Measurements from ENCODE around the gene GTF3C4. TPM values are rescaled to one million over a fixed set of nuclear protein-coding genes. Genes with fewer than 3 reads are reported as not detected.

The GTF3C4 gene, protein sequence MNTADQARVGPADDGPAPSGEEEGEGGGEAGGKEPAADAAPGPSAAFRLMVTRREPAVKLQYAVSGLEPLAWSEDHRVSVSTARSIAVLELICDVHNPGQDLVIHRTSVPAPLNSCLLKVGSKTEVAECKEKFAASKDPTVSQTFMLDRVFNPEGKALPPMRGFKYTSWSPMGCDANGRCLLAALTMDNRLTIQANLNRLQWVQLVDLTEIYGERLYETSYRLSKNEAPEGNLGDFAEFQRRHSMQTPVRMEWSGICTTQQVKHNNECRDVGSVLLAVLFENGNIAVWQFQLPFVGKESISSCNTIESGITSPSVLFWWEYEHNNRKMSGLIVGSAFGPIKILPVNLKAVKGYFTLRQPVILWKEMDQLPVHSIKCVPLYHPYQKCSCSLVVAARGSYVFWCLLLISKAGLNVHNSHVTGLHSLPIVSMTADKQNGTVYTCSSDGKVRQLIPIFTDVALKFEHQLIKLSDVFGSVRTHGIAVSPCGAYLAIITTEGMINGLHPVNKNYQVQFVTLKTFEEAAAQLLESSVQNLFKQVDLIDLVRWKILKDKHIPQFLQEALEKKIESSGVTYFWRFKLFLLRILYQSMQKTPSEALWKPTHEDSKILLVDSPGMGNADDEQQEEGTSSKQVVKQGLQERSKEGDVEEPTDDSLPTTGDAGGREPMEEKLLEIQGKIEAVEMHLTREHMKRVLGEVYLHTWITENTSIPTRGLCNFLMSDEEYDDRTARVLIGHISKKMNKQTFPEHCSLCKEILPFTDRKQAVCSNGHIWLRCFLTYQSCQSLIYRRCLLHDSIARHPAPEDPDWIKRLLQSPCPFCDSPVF
- total RNA-seq = 10 to 100 TPM; 12.7 to 13.5 TPM

DNA sequence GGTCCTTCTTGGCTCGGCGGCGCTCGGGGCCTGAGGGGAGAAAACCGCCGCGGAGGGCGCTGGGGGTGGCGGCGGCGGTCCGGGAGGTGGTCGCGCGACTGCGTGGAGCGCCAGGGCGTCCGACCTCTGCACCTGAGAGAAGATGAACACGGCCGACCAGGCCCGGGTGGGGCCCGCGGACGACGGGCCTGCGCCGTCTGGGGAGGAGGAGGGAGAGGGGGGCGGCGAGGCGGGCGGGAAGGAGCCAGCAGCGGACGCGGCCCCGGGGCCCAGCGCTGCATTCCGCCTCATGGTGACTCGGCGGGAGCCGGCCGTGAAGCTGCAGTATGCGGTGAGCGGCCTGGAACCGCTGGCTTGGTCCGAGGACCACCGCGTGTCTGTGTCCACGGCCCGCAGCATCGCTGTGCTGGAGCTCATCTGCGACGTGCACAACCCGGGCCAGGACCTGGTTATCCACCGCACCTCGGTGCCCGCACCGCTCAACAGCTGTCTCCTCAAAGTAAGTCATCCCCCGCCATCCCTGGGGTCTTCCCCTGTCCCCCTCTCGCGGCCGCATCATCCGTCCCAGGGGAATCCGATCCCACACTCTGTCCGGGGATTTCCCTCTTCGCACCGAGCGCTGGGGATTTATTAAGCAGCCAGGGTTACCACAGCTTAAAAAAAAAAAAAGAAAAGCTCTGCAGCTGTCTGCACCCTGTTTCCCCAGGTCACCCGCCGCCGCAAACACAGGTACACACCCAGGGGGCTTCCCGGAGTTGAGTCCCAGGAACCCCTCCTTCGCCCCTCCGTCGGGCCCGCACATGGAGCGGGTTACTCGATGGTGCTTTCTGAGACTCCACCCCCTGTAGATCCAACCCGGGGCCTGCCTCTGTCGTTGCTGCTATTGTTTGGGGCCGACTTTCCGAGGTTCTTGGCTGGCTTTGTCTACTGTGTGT is at the start of gene GTF3C4:
Gene GTF3C4, plus strand, starts transcription at position 8 of the 935 bp plus-strand sequence. Its CDS starts 135 bp downstream, at position 143.
- peak within 1 kb of the TSS; percentile 92 for H3K27ac Mint-ChIP-seq
- peaks cover 16% of the 10 kb centered on the region for H3K36me3 Mint-ChIP-seq (ENCODE audit: low read depth)
- H3K9me3 Mint-ChIP-seq = no peaks in the 10 kb centered on the region
- POLR2A ChIA-PET = interaction anchor here (0.6 kb wide), 1 partner anchor 99 kb away, joined by 3 read pairs; no protein-coding TSS in a partner anchor
- CTCF ChIA-PET = interaction anchor here (0.8 to 2.3 kb wide), 6 partner anchors 10 to 677 kb away, joined by 3 to 12 read pairs (median 4); partner anchors contain the start of genes MED22 and RPL7A
- no peaks in the 10 kb centered on the region for H3K27me3 Mint-ChIP-seq
- peaks cover 50% of the 10 kb centered on the region for H3K4me1 Mint-ChIP-seq
- peak within 1 kb of the TSS; percentile 88 for H3K4me3 Mint-ChIP-seq
- DNase-seq = peak; percentile 34

DNA sequence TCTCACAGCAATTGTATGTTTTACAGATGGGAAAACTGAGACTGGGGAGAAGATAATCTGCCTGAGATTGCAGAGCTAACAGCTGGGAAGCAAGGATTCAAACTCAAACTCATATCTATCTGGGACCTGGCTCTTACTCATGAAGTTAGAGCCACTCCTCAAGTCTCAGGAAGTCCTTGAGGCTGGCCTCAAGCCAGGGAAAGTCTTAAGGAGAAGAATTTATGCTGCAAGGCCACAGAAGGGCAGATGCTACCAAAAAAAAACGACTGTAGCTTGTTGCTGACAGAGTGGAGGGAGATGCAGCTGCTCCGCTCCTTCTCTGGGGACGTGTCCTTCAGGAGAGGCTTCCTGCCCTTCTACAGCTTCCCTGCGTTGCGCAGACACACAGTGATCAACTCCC is 48.1 kb upstream of the GTF3C4 start:
- DNase-seq = no peak
- H3K4me1 Mint-ChIP-seq = peaks cover 1% of the 10 kb centered on the region
- no peak overlapping the region for H3K27ac Mint-ChIP-seq
- CTCF ChIA-PET = interaction anchor here (0.7 kb wide), 1 partner anchor 14 kb away, joined by 6 read pairs; no protein-coding TSS in a partner anchor
- no peaks in the 10 kb centered on the region for H3K27me3 Mint-ChIP-seq
- POLR2A ChIA-PET = no interaction called here
- peaks cover 6% of the 10 kb centered on the region for H3K36me3 Mint-ChIP-seq (ENCODE audit: low read depth)
- no peaks in the 10 kb centered on the region for H3K9me3 Mint-ChIP-seq
- no peak overlapping the region for H3K4me3 Mint-ChIP-seq

DNA sequence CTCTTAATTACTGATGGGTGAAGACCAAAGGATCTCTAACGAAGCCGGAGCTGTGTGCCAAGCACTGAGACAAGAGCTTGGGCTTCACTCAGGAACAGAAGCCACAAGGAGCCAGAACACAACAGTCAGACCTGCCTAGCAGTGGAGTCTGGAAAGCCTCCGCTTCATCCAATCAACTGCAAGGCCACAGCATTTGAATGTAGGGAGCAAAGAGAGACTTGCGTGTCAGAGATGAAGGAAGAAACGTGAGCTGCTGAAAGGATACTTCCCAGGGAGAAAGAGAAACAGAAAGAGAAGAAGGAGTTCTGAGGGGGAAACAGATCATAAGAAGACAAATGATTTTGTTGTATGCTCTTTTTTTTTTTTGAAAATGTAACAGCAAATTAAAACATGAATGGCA is 44.0 kb upstream of the GTF3C4 start:
- Mint-ChIP-seq H3K4me3 (no peak overlapping the region), H3K27ac (no peak overlapping the region)
- POLR2A ChIA-PET = no interaction called here

DNA sequence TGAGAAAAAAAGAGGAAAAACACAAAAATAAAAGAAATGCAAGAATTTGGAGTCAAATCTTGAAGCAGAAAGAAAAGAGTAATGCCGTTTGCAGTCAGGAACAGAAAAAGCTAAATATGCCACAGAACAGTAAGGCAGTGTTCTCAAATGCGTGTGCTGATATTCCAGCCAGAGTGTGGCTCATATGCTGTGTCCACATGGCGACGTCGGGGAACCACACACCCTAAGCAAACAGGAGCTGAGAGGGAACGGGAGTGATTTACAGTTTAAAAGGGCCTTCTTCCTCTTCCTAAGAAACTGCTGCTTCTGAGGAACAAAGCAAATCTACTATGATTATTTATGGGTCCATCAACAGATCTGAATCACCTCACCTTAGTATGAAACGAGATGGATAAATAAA is 43.2 kb upstream of the GTF3C4 start:
- no peaks in the 10 kb centered on the region for H3K4me1 Mint-ChIP-seq
- H3K27me3 Mint-ChIP-seq = no peaks in the 10 kb centered on the region
- CTCF ChIA-PET = no interaction called here
- H3K4me3 Mint-ChIP-seq = no peak overlapping the region
- no peaks in the 10 kb centered on the region for H3K9me3 Mint-ChIP-seq
- DNase-seq = no peak
- H3K36me3 Mint-ChIP-seq (ENCODE audit: low read depth) = peaks cover 23% of the 10 kb centered on the region
- H3K27ac Mint-ChIP-seq = no peak overlapping the region
- POLR2A ChIA-PET = no interaction called here

More for the DNA sequence above, 44.0 kb upstream of the GTF3C4 start:
- Mint-ChIP-seq H3K36me3 (ENCODE audit: low read depth) (peaks cover 23% of the 10 kb centered on the region), H3K9me3 (no peaks in the 10 kb centered on the region), H3K27me3 (no peaks in the 10 kb centered on the region), H3K4me1 (no peaks in the 10 kb centered on the region)
- no peak for DNase-seq
- CTCF ChIA-PET = interaction anchor here (0.6 kb wide), 1 partner anchor 297 kb away, joined by 4 read pairs; no protein-coding TSS in a partner anchor

DNA sequence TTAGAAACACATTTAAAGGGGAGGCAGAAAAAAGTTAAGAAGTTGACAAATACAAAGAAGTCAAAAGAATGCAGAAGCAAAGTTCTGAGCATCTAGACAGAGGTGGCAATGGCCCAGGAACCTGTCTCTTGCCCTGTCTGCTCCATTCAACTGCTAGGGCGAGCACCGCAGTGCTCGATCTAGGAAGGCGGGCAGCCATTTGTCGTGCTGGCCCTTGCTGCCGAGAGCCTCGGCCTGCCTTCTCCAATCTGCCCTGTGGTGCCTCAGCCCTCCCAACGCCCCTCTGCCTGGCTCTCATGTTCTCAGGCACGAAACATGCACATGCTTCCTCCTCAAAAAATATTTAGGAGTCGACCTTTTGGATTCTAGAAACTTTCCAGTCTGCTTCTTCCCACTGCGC is 42.7 kb upstream of the GTF3C4 start:
- Mint-ChIP-seq H3K9me3 (no peaks in the 10 kb centered on the region), H3K36me3 (ENCODE audit: low read depth) (peaks cover 23% of the 10 kb centered on the region), H3K4me3 (no peak overlapping the region), H3K27me3 (no peaks in the 10 kb centered on the region), H3K4me1 (no peaks in the 10 kb centered on the region), H3K27ac (no peak overlapping the region)
- POLR2A ChIA-PET = no interaction called here
- DNase-seq = no peak
- CTCF ChIA-PET = no interaction called here

DNA sequence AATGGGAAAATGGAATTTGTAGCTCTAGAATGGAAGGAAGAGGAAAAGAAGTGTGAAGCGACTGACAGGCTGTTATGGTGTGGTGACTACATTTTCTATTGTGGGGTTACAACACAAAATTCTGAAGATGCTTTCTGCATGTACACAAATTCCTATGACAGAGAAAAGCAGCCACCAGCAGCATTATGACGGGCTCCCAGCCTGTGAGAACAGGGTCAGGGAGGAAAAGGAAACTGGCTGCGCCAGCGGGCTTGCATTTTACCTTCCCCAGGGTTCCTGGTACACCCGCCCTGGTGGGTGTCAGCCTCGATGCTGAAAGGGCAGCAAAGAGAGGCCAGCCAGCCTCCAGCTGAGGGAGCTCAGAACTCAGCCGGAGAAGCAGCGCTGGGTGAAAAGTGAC is 41.5 kb upstream of the GTF3C4 start:
- DNase-seq = no peak
- Mint-ChIP-seq H3K4me1 (no peaks in the 10 kb centered on the region), H3K36me3 (ENCODE audit: low read depth) (peaks cover 23% of the 10 kb centered on the region), H3K9me3 (no peaks in the 10 kb centered on the region), H3K4me3 (no peak overlapping the region), H3K27me3 (no peaks in the 10 kb centered on the region), H3K27ac (no peak overlapping the region)
- ChIA-PET CTCF (no interaction called here), POLR2A (no interaction called here)

DNA sequence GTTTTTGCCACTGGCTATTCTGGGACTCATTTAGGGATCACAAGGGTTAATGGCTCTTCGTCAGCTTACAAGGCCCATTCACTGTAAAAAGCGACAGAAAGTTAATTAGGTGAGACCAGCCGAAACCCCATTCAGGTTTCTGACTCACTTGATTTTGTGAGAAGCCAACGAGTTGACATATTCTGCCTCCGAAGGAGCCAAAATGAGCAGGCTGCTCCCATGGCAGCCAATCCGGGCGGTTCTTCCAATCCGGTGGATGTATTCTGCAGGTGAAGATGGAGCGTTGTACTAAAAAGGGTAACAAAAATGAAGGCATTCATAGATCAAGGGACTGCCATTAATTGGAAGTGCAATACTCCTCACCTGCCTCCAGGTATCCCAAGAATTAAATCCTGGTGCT is 40.1 kb upstream of the GTF3C4 start:
- no peaks in the 10 kb centered on the region for H3K4me1 Mint-ChIP-seq
- DNase-seq = no peak
- H3K27ac Mint-ChIP-seq = no peak overlapping the region
- no peak overlapping the region for H3K4me3 Mint-ChIP-seq
- ChIA-PET CTCF (no interaction called here), POLR2A (no interaction called here)
- no peaks in the 10 kb centered on the region for H3K27me3 Mint-ChIP-seq
- H3K9me3 Mint-ChIP-seq = no peaks in the 10 kb centered on the region
- H3K36me3 Mint-ChIP-seq (ENCODE audit: low read depth) = peaks cover 23% of the 10 kb centered on the region

DNA sequence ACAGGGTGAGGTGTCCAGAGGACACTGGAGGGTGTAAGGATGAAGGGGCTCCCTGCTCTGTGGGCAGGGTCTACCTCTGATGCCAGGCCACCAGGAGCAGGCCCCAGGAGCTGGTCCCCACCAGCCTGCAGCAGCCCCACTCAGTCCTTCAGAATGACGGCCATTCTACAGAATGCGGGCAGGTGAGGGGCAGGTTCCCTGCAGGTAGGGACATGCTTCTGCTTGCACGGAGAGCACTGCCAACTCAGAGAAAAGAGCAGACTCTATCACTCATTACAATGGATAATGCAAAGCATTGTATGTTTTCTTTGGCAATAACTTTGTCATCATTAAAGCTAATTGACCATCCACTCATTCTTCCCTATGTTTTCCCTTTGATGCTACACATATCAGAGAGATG is 39.5 kb upstream of the GTF3C4 start:
- no peak for DNase-seq
- POLR2A ChIA-PET = no interaction called here
- no peak overlapping the region for H3K4me3 Mint-ChIP-seq
- H3K27ac Mint-ChIP-seq = no peak overlapping the region
- H3K9me3 Mint-ChIP-seq = no peaks in the 10 kb centered on the region
- H3K36me3 Mint-ChIP-seq (ENCODE audit: low read depth) = peaks cover 20% of the 10 kb centered on the region
- no peaks in the 10 kb centered on the region for H3K27me3 Mint-ChIP-seq
- CTCF ChIA-PET = no interaction called here
- H3K4me1 Mint-ChIP-seq = no peaks in the 10 kb centered on the region

DNA sequence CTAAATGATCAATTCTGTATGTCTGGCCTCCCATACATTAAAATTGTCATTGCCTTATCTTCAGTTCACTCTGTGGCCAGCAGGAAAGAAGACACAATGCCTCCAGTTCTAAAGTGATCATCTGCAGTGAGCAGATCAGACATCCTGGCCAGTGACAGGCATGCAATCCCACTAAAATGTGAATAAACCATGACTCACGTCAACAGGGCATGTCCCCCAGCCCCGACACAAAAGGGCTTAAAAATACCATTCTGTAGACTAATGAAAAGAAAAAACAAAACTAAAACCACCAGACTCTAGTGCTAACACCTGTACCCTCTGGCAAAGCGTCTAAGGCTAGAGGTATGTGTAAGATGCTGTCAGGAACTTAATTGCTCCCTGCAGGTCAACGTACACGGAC is 39.0 kb upstream of the GTF3C4 start:
- ChIA-PET POLR2A (no interaction called here), CTCF (interaction anchor here (0.7 kb wide), 1 partner anchor 271 kb away, joined by 3 read pairs; no protein-coding TSS in a partner anchor)
- no peak for DNase-seq
- Mint-ChIP-seq H3K27me3 (no peaks in the 10 kb centered on the region), H3K9me3 (no peaks in the 10 kb centered on the region), H3K27ac (no peak overlapping the region), H3K4me1 (no peaks in the 10 kb centered on the region), H3K4me3 (no peak overlapping the region), H3K36me3 (ENCODE audit: low read depth) (peaks cover 20% of the 10 kb centered on the region)

DNA sequence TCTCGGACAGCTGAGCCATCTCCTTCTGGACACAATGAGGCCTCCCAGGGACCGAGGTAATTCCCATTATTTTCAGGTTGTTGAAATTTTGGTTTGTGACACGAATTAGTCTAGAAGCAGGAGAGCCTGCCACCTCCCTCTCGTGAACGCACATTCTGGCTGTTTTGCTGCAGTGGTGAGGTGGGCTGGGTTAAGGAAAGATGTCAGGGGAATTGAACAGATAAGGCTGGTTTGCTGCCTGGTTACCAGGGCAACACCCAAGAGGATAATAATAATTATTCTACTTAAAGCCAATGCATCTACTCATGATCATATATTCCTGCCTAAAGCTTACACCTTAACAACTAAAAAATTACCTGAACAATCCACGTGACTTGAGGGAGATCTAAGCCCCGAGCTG is 38.6 kb upstream of the GTF3C4 start:
- Mint-ChIP-seq H3K27me3 (no peaks in the 10 kb centered on the region), H3K4me1 (no peaks in the 10 kb centered on the region), H3K27ac (no peak overlapping the region), H3K9me3 (no peaks in the 10 kb centered on the region), H3K4me3 (no peak overlapping the region), H3K36me3 (ENCODE audit: low read depth) (peaks cover 20% of the 10 kb centered on the region)
- no peak for DNase-seq
- ChIA-PET POLR2A (no interaction called here), CTCF (interaction anchor here (0.7 kb wide), 1 partner anchor 270 kb away, joined by 3 read pairs; no protein-coding TSS in a partner anchor)

DNA sequence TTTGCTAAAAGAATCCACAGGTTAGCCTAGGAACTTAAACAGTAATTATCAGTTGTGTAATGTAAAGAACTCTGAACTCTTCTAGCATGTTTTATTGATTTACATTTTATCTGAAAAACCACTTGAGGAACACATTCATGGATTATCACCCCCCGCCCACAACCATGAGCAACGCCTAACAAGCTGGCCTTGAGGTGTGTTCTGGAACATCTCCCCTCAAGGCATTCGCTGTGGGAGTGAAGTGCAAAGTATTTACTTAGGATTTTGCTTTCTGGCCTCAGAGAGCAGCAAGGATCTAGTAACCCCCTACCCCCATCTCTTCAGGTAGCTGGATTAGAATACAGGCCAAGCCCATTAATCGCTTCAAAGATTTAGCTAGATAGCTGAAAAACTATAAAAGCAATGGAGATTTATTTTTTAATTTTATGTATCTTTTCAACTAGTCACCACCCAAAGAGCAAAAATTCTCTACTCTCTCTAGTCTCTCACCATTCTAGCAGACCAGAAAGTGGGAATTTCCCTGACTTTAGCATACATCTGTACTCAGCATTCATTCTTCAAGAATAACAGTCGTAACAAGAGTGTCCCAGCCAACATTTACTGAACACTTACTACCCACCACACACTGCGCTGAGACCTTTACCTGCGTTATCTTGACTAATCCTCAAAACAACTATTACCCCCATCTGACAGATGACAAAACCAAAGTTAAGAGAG is 37.7 kb upstream of the GTF3C4 start:
- ChIA-PET POLR2A (no interaction called here), CTCF (no interaction called here)
- H3K9me3 Mint-ChIP-seq = no peaks in the 10 kb centered on the region
- no peak overlapping the region for H3K4me3 Mint-ChIP-seq
- DNase-seq = no peak
- no peak overlapping the region for H3K27ac Mint-ChIP-seq
- no peaks in the 10 kb centered on the region for H3K4me1 Mint-ChIP-seq
- no peaks in the 10 kb centered on the region for H3K27me3 Mint-ChIP-seq
- peaks cover 20% of the 10 kb centered on the region for H3K36me3 Mint-ChIP-seq (ENCODE audit: low read depth)

DNA sequence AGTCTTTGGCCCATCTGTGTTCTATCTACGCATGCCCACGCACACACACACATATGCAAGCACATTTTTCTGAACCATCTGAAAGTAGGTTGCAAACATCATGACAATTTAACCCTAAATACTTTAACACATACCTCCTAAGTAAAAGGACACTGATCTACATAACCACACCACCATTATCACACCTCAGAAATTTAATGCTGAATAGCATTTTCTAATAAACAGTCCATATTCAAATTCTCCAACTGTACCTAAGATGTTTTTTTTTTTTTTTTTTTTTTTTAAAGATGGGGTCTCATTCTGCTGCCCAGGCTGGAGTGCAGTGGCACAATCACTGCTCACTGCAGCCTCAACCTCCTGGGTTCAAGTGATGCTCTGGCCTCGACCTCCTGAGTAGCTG is 35.9 kb upstream of the GTF3C4 start:
- ChIA-PET CTCF (no interaction called here), POLR2A (no interaction called here)
- Mint-ChIP-seq H3K4me3 (no peak overlapping the region), H3K27ac (no peak overlapping the region), H3K9me3 (no peaks in the 10 kb centered on the region), H3K36me3 (ENCODE audit: low read depth) (peaks cover 13% of the 10 kb centered on the region), H3K27me3 (no peaks in the 10 kb centered on the region), H3K4me1 (no peaks in the 10 kb centered on the region)
- no peak for DNase-seq
